NOMO-1 treated with dmso at 0.1 percent for 144 hours (cell line): ENCODE results near the gene VNN1.
"Not testable (repeated sequence)": the region's sequence is repeated elsewhere in the genome, so short reads cannot be mapped to it uniquely, and the experiment has no call there.

ENCODE experiments used
- DNase-seq: peaks from one replicate; lab custom pipeline; 2025; ENCODE audit not compliant: unreplicated experiment; lab: John Stamatoyannopoulos, UW

VNN1 gene

GRCh38 chr6:132675002-132675401, 38.9 kb downstream of the VNN1 start:
- DNase-seq, result no peak

- no peak for DNase-seq
Observed at GRCh38 chr6:132673376-132674094, 40.3 kb downstream of the VNN1 start.

- DNase-seq, result no peak
Observed at GRCh38 chr6:132671295-132671694, 42.6 kb downstream of the VNN1 start.

- peak; percentile 69 for DNase-seq
Observed at GRCh38 chr6:132669690-132670291, 44.1 kb downstream of the VNN1 start.

- no peak for DNase-seq
Observed at GRCh38 chr6:132666118-132666517, 47.7 kb downstream of the VNN1 start.

- no peak for DNase-seq
Observed at GRCh38 chr6:132664309-132665034, 49.4 kb downstream of the VNN1 start.

- DNase-seq, result no peak
Observed at GRCh38 chr6:132663661-132664060, 50.2 kb downstream of the VNN1 start.

GRCh38 chr6:132661906-132662305, 51.9 kb downstream of the VNN1 start:
- DNase-seq, result no peak

- no peak for DNase-seq
Observed at GRCh38 chr6:132659082-132659481, 54.8 kb downstream of the VNN1 start, which contains the start of gene TAAR1. TSS of gene TAAR1 (minus strand) at chr6:132659182. CDS start at chr6:132646003, 13,179 bp downstream.

- DNase-seq, result no peak
Observed at GRCh38 chr6:132651062-132651461, 62.8 kb downstream of the VNN1 start.

- no peak for DNase-seq
Observed at GRCh38 chr6:132650429-132650828, 63.4 kb downstream of the VNN1 start.

GRCh38 chr6:132648828-132649227, 65.0 kb downstream of the VNN1 start:
- DNase-seq, result no peak

GRCh38 chr6:132648356-132648755, 65.5 kb downstream of the VNN1 start:
- peak; percentile 5 for DNase-seq

- no peak for DNase-seq
Observed at GRCh38 chr6:132643547-132643946, 70.3 kb downstream of the VNN1 start.

GRCh38 chr6:132637135-132637534, 76.7 kb downstream of the VNN1 start:
- not testable (repeated sequence) for DNase-seq

GRCh38 chr6:132635906-132636305, 77.9 kb downstream of the VNN1 start:
- DNase-seq, result not testable (repeated sequence)

GRCh38 chr6:132635288-132635687, 78.6 kb downstream of the VNN1 start:
- DNase-seq, result not testable (repeated sequence)

- no peak for DNase-seq
Observed at GRCh38 chr6:132634796-132635195, 79.1 kb downstream of the VNN1 start.

- no peak for DNase-seq
Observed at GRCh38 chr6:132633362-132633761, 80.5 kb downstream of the VNN1 start.
